Daoy (cell line): Measurements from ENCODE around the gene PDK4. TPM values are rescaled to one million over a fixed set of nuclear protein-coding genes. Genes with fewer than 3 reads are reported as not detected.

Experiments used
- DNase-seq: peaks from one replicate; pipeline ENCODE4 v3.0.0-alpha.2; 2015; ENCODE audit warnings: low read depth
- total RNA-seq: library from RNA; depleted of rRNA; stranded (reverse); fragments of >200 nt; shearing (Covaris generic); gene quantifications from 2 replicates; pipeline ENCODE4 v1.2.3, GENCODE V29; 2014; rRNA removed

The PDK4 gene
- 0.63 and 0.71 TPM in 2 replicates for total RNA-seq

- DNase-seq: peak; percentile 61
These were observed at the start of gene PDK4 for GRCh38 chr7:95596198-95597063. Gene PDK4, minus strand, starts transcription at chr7:95596516. Its CDS starts 223 bp downstream, at chr7:95596293.

GRCh38 chr7:95642173-95642572 lies 45.9 kb upstream of the PDK4 start:
- no peak for DNase-seq

- DNase-seq: peak; percentile 6
These were observed 40.0 kb upstream of the PDK4 start for GRCh38 chr7:95636140-95636940.

- peak; percentile 2 for DNase-seq
These were observed 36.3 kb upstream of the PDK4 start for GRCh38 chr7:95632609-95633008.

GRCh38 chr7:95631527-95631926 lies 35.2 kb upstream of the PDK4 start:
- no peak for DNase-seq

GRCh38 chr7:95630702-95631458 lies 34.6 kb upstream of the PDK4 start:
- DNase-seq: no peak

GRCh38 chr7:95628831-95629439 lies 32.6 kb upstream of the PDK4 start:
- DNase-seq: no peak

- DNase-seq: no peak
These were observed 27.5 kb upstream of the PDK4 start for GRCh38 chr7:95623788-95624187.

- no peak for DNase-seq
These were observed 26.5 kb upstream of the PDK4 start for GRCh38 chr7:95622859-95623258.

- DNase-seq: no peak
These were observed 25.8 kb upstream of the PDK4 start for GRCh38 chr7:95622001-95622549.

GRCh38 chr7:95621404-95621803 lies 25.1 kb upstream of the PDK4 start:
- DNase-seq: no peak

- no peak for DNase-seq
These were observed 24.3 kb upstream of the PDK4 start for GRCh38 chr7:95620631-95621030.

GRCh38 chr7:95619921-95620320 lies 23.6 kb upstream of the PDK4 start:
- DNase-seq: no peak

GRCh38 chr7:95619517-95619916 lies 23.2 kb upstream of the PDK4 start:
- DNase-seq: no peak

GRCh38 chr7:95614442-95614940 lies 18.2 kb upstream of the PDK4 start:
- DNase-seq: no peak

GRCh38 chr7:95611224-95611623 lies 14.9 kb upstream of the PDK4 start:
- DNase-seq: no peak

- peak; percentile 55 for DNase-seq
These were observed 13.1 kb upstream of the PDK4 start for GRCh38 chr7:95609277-95609971.

- DNase-seq: peak; percentile 94
These were observed 12.2 kb upstream of the PDK4 start for GRCh38 chr7:95608359-95609173.

- no peak for DNase-seq
These were observed 11.2 kb upstream of the PDK4 start for GRCh38 chr7:95607561-95607960.

GRCh38 chr7:95605275-95605674 lies 9.0 kb upstream of the PDK4 start:
- no peak for DNase-seq
